A549 (cell line): ENCODE measurements around the gene NADK. TPM values are rescaled to one million over a fixed set of nuclear protein-coding genes. Genes with fewer than 3 reads are reported as not detected.

ENCODE experiments used
- ATAC-seq, 2 experiments: fragments of 200-7000 bp in 1 of 2; fragments of >200 bp in 1 of 2; cut with Nextera tagmentation in 1 of 2; cut with Tn5 transposase in 1 of 2; 3 replicates each; pipeline versions ENCODE4 v1.8.0 to v1.9.1; 2018 to 2020; ENCODE audit warnings: mild to moderate bottlenecking in 1 of 2, moderate library complexity in 1 of 2
- CTCF ChIA-PET: fragments of 300-600 bp; sonication (Branson Sonifier 250); formaldehyde crosslinking; extraction: SDS; loops from one replicate; lab custom pipeline; 2021; ENCODE audit warnings: antibody characterized with exemption, inconsistent platforms; lab: Yijun Ruan, JAX
- POLR2A ChIA-PET: fragments of 350-600 bp; formaldehyde crosslinking; extraction: SDS; loops from one replicate; lab custom pipeline; 2021; ENCODE audit warnings: antibody characterized with exemption, inconsistent platforms; lab: Yijun Ruan, JAX
- DNase-seq, 2 experiments: peaks; one replicate each; pipeline versions ENCODE4 v3.0.0 to v3.0.0-alpha.2; 2011 to 2016; ENCODE audit warnings: low read depth in 1 of 2, low spot score in 1 of 2
- FAIRE-seq: peaks from 2 replicates; lab custom pipeline; 2011; peaks lifted over from hg19 to GRCh38; lab: Jason Lieb, UNC
- H3K27ac ChIP-seq, 2 experiments: fragments of >200 bp; sonication (Bioruptor Twin); formaldehyde crosslinking; 3 replicates each; pipeline ENCODE4 v1.5.1; 2016 to 2017
- H3K4me1 ChIP-seq: fragments of >200 bp; sonication (Bioruptor Twin); formaldehyde crosslinking; 3 replicates; pipeline ENCODE4 v1.6.1; 2016
- H3K4me2 ChIP-seq: fragments of >200 bp; sonication (Bioruptor Twin); formaldehyde crosslinking; 3 replicates; pipeline ENCODE4 v1.6.1; 2016
- H3K4me3 ChIP-seq: fragments of >200 bp; sonication (Bioruptor Twin); formaldehyde crosslinking; 3 replicates; pipeline ENCODE4 v1.5.1; 2016
- H3K9me3 ChIP-seq: fragments of >200 bp; sonication (Bioruptor Twin); formaldehyde crosslinking; 3 replicates; pipeline ENCODE4 v1.6.1; 2016
- BHLHE40 ChIP-seq: IDR thresholded peaks from 2 replicates; pipeline ENCODE4 v1.6.1; 2012; ENCODE audit warnings: low read depth, low read length, inconsistent platforms
- CHD4 ChIP-seq: fragments of 200-600 bp; sonication (generic); IDR thresholded peaks from 2 replicates; pipeline ENCODE4 v1.6.1; 2016; ENCODE audit warnings: antibody characterized with exemption, mild to moderate bottlenecking, borderline replicate concordance
- EHMT2 ChIP-seq: fragments of 200-600 bp; sonication (generic); IDR thresholded peaks from 2 replicates; pipeline ENCODE4 v1.6.1; 2016; ENCODE audit warnings: antibody characterized with exemption, low read depth, mild to moderate bottlenecking, moderate library complexity
- HEYL ChIP-seq: fragments of 250-450 bp; sonication (Bioruptor Pico); IDR thresholded peaks from 2 replicates; pipeline ENCODE4 v1.8.0; 2021; ENCODE audit warnings: mild to moderate bottlenecking, moderate library complexity
- JUN ChIP-seq, 2 experiments: fragments of >200 bp; sonication (Bioruptor Twin); formaldehyde crosslinking; IDR thresholded peaks; 2 replicates in 1 of 2; 3 replicates in 1 of 2; pipeline ENCODE4 v1.6.1; 2016 to 2017
- JUNB ChIP-seq: fragments of >200 bp; sonication (Bioruptor Twin); formaldehyde crosslinking; IDR thresholded peaks from 2 replicates; pipeline ENCODE4 v1.6.1; 2016
- KDM1A ChIP-seq: fragments of 200-600 bp; sonication (generic); IDR thresholded peaks from 2 replicates; pipeline ENCODE4 v1.6.1; 2016; ENCODE audit warnings: low read depth, mild to moderate bottlenecking
- MAFK ChIP-seq: fragments of 450-650 bp; IDR thresholded peaks from 2 replicates; pipeline ENCODE4 v1.6.1; 2014; ENCODE audit not compliant: partially characterized antibody
- NFE2L2 ChIP-seq: fragments of 150-350 bp; conservative IDR thresholded peaks from 2 replicates; pipeline ENCODE4 v1.6.1; 2014; ENCODE audit warnings: low read length
- NR3C1 ChIP-seq: fragments of >200 bp; sonication (Bioruptor Twin); formaldehyde crosslinking; IDR thresholded peaks from 3 replicates; pipeline ENCODE4 v1.6.1; 2017
- PBX3 ChIP-seq: IDR thresholded peaks from 2 replicates; pipeline ENCODE4 v1.6.1; 2012
- POLR2A ChIP-seq: IDR thresholded peaks from 2 replicates; pipeline ENCODE4 v1.6.1; 2012; ENCODE audit warnings: mild to moderate bottlenecking, low read length
- RARB ChIP-seq: fragments of 250-450 bp; sonication (Bioruptor Pico); IDR thresholded peaks from 2 replicates; pipeline ENCODE4 v1.8.0; 2021; ENCODE audit warnings: mild to moderate bottlenecking, moderate library complexity
- REST ChIP-seq: fragments of 200-600 bp; sonication (generic); IDR thresholded peaks from 2 replicates; pipeline ENCODE4 v1.6.1; 2016; ENCODE audit warnings: antibody characterized with exemption, mild to moderate bottlenecking, moderate library complexity
- SMC3 ChIP-seq: fragments of >200 bp; sonication (Bioruptor Twin); formaldehyde crosslinking; IDR thresholded peaks from 3 replicates; pipeline ENCODE4 v1.6.1; 2018; ENCODE audit warnings: inconsistent platforms
- TP53 ChIP-seq: fragments of 250-450 bp; sonication (Bioruptor Pico); IDR thresholded peaks from 2 replicates; pipeline ENCODE4 v1.5.0; 2021; ENCODE audit warnings: mild to moderate bottlenecking, moderate library complexity
- ZC3H11A ChIP-seq: fragments of 450-650 bp; IDR thresholded peaks from 2 replicates; pipeline ENCODE4 v1.6.1; 2014; ENCODE audit warnings: antibody characterized with exemption, mild to moderate bottlenecking
- ZFP36 ChIP-seq: fragments of 450-650 bp; IDR thresholded peaks from 2 replicates; pipeline ENCODE4 v1.6.1; 2014; ENCODE audit warnings: borderline replicate concordance; ENCODE audit not compliant: partially characterized antibody
- ZNF302 ChIP-seq: fragments of 250-450 bp; sonication (Bioruptor Pico); IDR thresholded peaks from 2 replicates; pipeline ENCODE4 v1.9.0; 2021; ENCODE audit warnings: inconsistent platforms, mild to moderate bottlenecking, moderate library complexity
- WGBS: methylation state at CpG from one replicate; pipeline ENCODE4 v1.1.6; 2017; ENCODE audit errors: missing lambda C conversion rate; 5-methylcytosine and 5-hydroxymethylcytosine counted together
- polyA plus RNA-seq, 4 experiments: library from polyadenylated mRNA; depleted of rRNA in 3 of 4; stranded (reverse); fragments of >200 nt; fragmentation: RNase III in 1 of 4; extraction: RNeasy Plus Mini Kit Qiagen cat#74134 plus additional on column Dnase treatment in 1 of 4; gene quantifications; 2 replicates in 3 of 4; 3 replicates in 1 of 4; pipeline ENCODE4 v1.2.3, GENCODE V29; 2011 to 2017
- TF ChIP-seq, protein P1 (sequence below): fragments of >200 bp; sonication (Bioruptor Twin); formaldehyde crosslinking; IDR thresholded peaks from 3 replicates; pipeline ENCODE4 v1.6.1; 2016
- TF ChIP-seq, protein P2 (sequence below): fragments of 150-350 bp; IDR thresholded peaks from 2 replicates; pipeline ENCODE4 v1.6.1; 2014; ENCODE audit warnings: low read depth, mild to moderate bottlenecking, low read length

NADK gene
- polyA plus RNA-seq, 2 of the 4 experiments (the other 2 are of a cell fraction) = 35.8 to 38.4 TPM

DNA sequence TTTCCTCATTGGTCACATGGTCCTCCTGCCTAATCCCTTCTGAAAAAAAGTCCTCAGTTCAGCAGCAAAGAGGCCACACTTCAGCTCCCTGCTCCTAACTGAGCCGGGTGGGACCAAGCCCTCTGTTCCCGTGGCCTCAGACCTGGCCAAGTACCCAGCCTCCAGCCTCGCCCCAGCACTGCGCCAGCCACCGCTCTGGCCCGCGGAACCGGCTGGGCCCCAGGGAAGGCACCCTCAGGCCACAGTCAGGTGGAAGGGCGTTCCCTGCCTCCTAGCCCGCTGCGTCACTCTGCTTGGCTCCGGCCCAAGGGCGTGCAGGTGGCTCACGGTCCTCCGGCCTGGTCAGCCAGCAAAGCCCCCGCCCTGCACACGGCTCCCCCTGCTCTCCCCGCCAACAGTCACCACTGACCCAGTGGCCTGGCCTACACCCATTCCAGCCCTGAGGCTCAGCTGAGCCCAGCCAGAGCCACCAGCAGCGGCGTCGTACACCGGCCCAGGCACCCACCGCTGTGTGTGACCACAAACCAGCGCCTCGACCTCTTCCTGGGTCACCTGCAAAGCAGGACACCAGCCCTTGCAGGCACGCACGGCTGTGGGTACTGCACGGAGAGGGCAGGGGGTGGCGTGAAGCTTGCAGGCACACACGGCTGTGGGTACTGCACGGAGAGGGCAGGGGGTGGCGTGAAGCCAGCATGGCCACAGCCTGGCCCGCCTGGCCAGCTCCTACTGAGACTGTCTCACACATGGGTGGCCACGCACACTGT, 19.4 kb downstream of the NADK start:
- ChIA-PET POLR2A (no interaction called here), CTCF (interaction anchor here (0.8 kb wide), 1 partner anchor 87 kb away, joined by 3 read pairs; no protein-coding TSS in a partner anchor)
- 64% methylated on average over 10 of the region's 34 CpGs for WGBS
- DNase-seq = peak; percentile 29 to 71
- H3K4me1 ChIP-seq = peaks cover 29% of the 10 kb centered on the region
- no peaks in the 10 kb centered on the region for H3K9me3 ChIP-seq
- ATAC-seq = peak; percentile 78 to 81
- no peak for FAIRE-seq
- H3K4me3 ChIP-seq = no peak overlapping the region
- peak overlapping the region; percentile 86 to 93 for H3K27ac ChIP-seq
- 0 out of 5 replicates have a peak, but pooled peaks of 1 of the 2 experiments have one; percentile 31 for TF ChIP-seq JUN (IDR thresholded peaks at IDR 0.05)
- TF ChIP-seq ZNF302 (CRISPR knock-in tag) = no peak
- no peak for TF ChIP-seq NR3C1
- TF ChIP-seq RARB (CRISPR knock-in tag) = no peak
- TF ChIP-seq BHLHE40 = no peak
- no peak for TF ChIP-seq TP53 (CRISPR knock-in tag)
- 0 out of 2 replicates have a peak, but pooled peaks have one; percentile 34 for TF ChIP-seq NFE2L2
- TF ChIP-seq, protein P1, sequence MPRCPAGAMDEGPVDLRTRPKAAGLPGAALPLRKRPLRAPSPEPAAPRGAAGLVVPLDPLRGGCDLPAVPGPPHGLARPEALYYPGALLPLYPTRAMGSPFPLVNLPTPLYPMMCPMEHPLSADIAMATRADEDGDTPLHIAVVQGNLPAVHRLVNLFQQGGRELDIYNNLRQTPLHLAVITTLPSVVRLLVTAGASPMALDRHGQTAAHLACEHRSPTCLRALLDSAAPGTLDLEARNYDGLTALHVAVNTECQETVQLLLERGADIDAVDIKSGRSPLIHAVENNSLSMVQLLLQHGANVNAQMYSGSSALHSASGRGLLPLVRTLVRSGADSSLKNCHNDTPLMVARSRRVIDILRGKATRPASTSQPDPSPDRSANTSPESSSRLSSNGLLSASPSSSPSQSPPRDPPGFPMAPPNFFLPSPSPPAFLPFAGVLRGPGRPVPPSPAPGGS = no peak
- peak; percentile 38 for TF ChIP-seq MAFK
- TF ChIP-seq JUNB = no peak
- TF ChIP-seq POLR2A = no peak
- peak overlapping the region; percentile 73 for H3K4me2 ChIP-seq

GRCh38 chr1:1758059-1758621, 20.1 kb downstream of the NADK start:
- WGBS = 97% methylated on average over 16 of the region's 27 CpGs
- FAIRE-seq (no peak), DNase-seq (no peak), ATAC-seq (no peak)
- POLR2A ChIA-PET = no interaction called here
- H3K4me3 ChIP-seq = no peak overlapping the region
- H3K4me2 ChIP-seq = peak overlapping the region; percentile 73
- peak overlapping the region; percentile 86 to 93 for H3K27ac ChIP-seq
- TF ChIP-seq REST (no peak), SMC3 (no peak), PBX3 (no peak), ZC3H11A (no peak), KDM1A (no peak), HEYL (CRISPR knock-in tag) (no peak), NFE2L2 (no peak), CHD4 (no peak), JUNB (no peak), EHMT2 (no peak), ZFP36 (no peak)
- TF ChIP-seq, protein P2, sequence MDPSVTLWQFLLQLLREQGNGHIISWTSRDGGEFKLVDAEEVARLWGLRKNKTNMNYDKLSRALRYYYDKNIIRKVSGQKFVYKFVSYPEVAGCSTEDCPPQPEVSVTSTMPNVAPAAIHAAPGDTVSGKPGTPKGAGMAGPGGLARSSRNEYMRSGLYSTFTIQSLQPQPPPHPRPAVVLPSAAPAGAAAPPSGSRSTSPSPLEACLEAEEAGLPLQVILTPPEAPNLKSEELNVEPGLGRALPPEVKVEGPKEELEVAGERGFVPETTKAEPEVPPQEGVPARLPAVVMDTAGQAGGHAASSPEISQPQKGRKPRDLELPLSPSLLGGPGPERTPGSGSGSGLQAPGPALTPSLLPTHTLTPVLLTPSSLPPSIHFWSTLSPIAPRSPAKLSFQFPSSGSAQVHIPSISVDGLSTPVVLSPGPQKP = no peak
- no peaks in the 10 kb centered on the region for H3K9me3 ChIP-seq
- peaks cover 25% of the 10 kb centered on the region for H3K4me1 ChIP-seq
- CTCF ChIA-PET = interaction anchor here (0.8 kb wide), 1 partner anchor 88 kb away, joined by 3 read pairs; no protein-coding TSS in a partner anchor
